Measurements from ENCODE around the gene ADARB2.

- TF ChIP-seq CTCF (conservative IDR thresholded peaks at IDR 0.05; ENCODE audit: low read depth in 2 of 2): no peak
- no peak for TF ChIP-seq POLR2AphosphoS5 (IDR thresholded peaks at IDR 0.05; ENCODE audit: low read depth)
These were observed 522.3 kb downstream of the ADARB2 start for GRCh38 chr10:1214882-1215540.
